Measurements from ENCODE around the gene PRPF6.
A peak's percentile ranks its signal among the peaks of the same experiment; 100 is the strongest.

PRPF6 gene

GRCh38 chr20:64038565-64039292 lies 57.8 kb downstream of the PRPF6 start:
- DNase-seq (ENCODE audit: low read depth in 2 of 2), result peak; percentile 65 to 76
- TF ChIP-seq CTCF (IDR thresholded peaks at IDR 0.05; ENCODE audit: low read depth, low read length), result peak; percentile 51
- H3K4me3 ChIP-seq (replicated peaks in 1 of 2; ENCODE audit: low read depth in 2 of 2, low read length in 2 of 2), result peak overlapping the region; percentile 19 to 38

- DNase-seq (ENCODE audit: low read depth in 2 of 2), result no peak
- H3K4me3 ChIP-seq (replicated peaks in 1 of 2; ENCODE audit: low read depth in 2 of 2, low read length in 2 of 2), result peak overlapping the region; percentile 11 to 21
- no peak for TF ChIP-seq CTCF (IDR thresholded peaks at IDR 0.05; ENCODE audit: low read depth, low read length)
Observed at GRCh38 chr20:64039293-64040160, 58.6 kb downstream of the PRPF6 start.

GRCh38 chr20:64040231-64041039 lies 59.5 kb downstream of the PRPF6 start:
- no peak overlapping the region for H3K4me3 ChIP-seq (replicated peaks in 1 of 2; ENCODE audit: low read depth in 2 of 2, low read length in 2 of 2)
- no peak for TF ChIP-seq CTCF (IDR thresholded peaks at IDR 0.05; ENCODE audit: low read depth, low read length)
- DNase-seq (ENCODE audit: low read depth in 2 of 2), result no peak

GRCh38 chr20:64041040-64041780 lies 60.3 kb downstream of the PRPF6 start:
- no peak overlapping the region for H3K4me3 ChIP-seq (replicated peaks in 1 of 2; ENCODE audit: low read depth in 2 of 2, low read length in 2 of 2)
- TF ChIP-seq CTCF (IDR thresholded peaks at IDR 0.05; ENCODE audit: low read depth, low read length), result no peak
- no peak for DNase-seq (ENCODE audit: low read depth in 2 of 2)

GRCh38 chr20:64041781-64042053 lies 60.8 kb downstream of the PRPF6 start:
- TF ChIP-seq CTCF (IDR thresholded peaks at IDR 0.05; ENCODE audit: low read depth, low read length), result no peak
- no peak for DNase-seq (ENCODE audit: low read depth in 2 of 2)
- no peak overlapping the region for H3K4me3 ChIP-seq (replicated peaks in 1 of 2; ENCODE audit: low read depth in 2 of 2, low read length in 2 of 2)

Data from cardiac fibroblast (primary cell).